SK-N-SH (cell line): Measurements from ENCODE around the gene ALPG. TPM values are rescaled to one million over a fixed set of nuclear protein-coding genes. Genes with fewer than 3 reads are reported as not detected.

Experiments
- CTCF ChIA-PET: fragments of 300-600, 350-600 bp; formaldehyde crosslinking; extraction: SDS; loops from one replicate; lab custom pipeline; 2021; lab: Yijun Ruan, JAX
- POLR2A ChIA-PET: fragments of 350-600 bp; sonication (Branson Sonifier 250); formaldehyde crosslinking; extraction: SDS; loops from one replicate; lab custom pipeline; 2020; ENCODE audit warnings: antibody characterized with exemption, inconsistent platforms; lab: Yijun Ruan, JAX
- DNase-seq: peaks from one replicate; pipeline ENCODE4 v3.0.0; 2012
- H2AFZ ChIP-seq: fragments of 200-600 bp; sonication (generic); 2 replicates; pipeline ENCODE4 v1.8.1; 2016; ENCODE audit warnings: antibody characterized with exemption, mild to moderate bottlenecking, low read depth
- H3F3A ChIP-seq: fragments of 200-600 bp; sonication (generic); replicated peaks from 2 replicates; pipeline ENCODE3; 2016; ENCODE audit warnings: antibody characterized with exemption, mild to moderate bottlenecking; ENCODE audit not compliant: insufficient read depth
- H3K27ac ChIP-seq, 2 experiments: fragments of 200-500 bp in 1 of 2; fragments of 200-600 bp in 1 of 2; sonication (Bioruptor generic) in 1 of 2; sonication (generic), shearing (Covaris generic) in 1 of 2; 2 replicates each; pipeline versions ENCODE4 v1.5.1 to v1.6.1; 2014 to 2016; ENCODE audit warnings: low read depth in 2 of 2, inconsistent platforms in 1 of 2, low read length in 1 of 2, mild to moderate bottlenecking in 1 of 2, mixed read lengths in 1 of 2
- H3K27me3 ChIP-seq: fragments of 200-600 bp; sonication (generic), shearing (Covaris generic); 2 replicates; pipeline ENCODE4 v1.6.1; 2016; ENCODE audit warnings: mixed run types; ENCODE audit not compliant: insufficient read depth
- H3K36me3 ChIP-seq, 2 experiments: fragments of 200-500 bp in 1 of 2; fragments of 200-600 bp in 1 of 2; sonication (Bioruptor generic) in 1 of 2; sonication (generic) in 1 of 2; replicated peaks in 1 of 2; 2 replicates each; pipeline versions ENCODE3 to v1.5.1; 2014 to 2016; ENCODE audit warnings: low read length in 1 of 2, mild to moderate bottlenecking in 1 of 2; ENCODE audit not compliant: insufficient read depth in 2 of 2, control insufficient read depth in 1 of 2
- H3K4me1 ChIP-seq, 2 experiments: fragments of 200-500 bp in 1 of 2; fragments of 200-600 bp in 1 of 2; sonication (Bioruptor generic) in 1 of 2; sonication (generic), shearing (Covaris generic) in 1 of 2; 2 replicates each; pipeline versions ENCODE4 v1.5.1 to v1.6.1; 2014 to 2016; ENCODE audit warnings: low read depth in 1 of 2, low read length in 1 of 2, mixed run types in 1 of 2; ENCODE audit not compliant: insufficient read depth in 2 of 2, control insufficient read depth in 1 of 2
- H3K4me2 ChIP-seq: fragments of 200-600 bp; sonication (generic), shearing (Covaris generic); 2 replicates; pipeline ENCODE4 v1.6.1; 2017; ENCODE audit warnings: mixed run types
- H3K4me3 ChIP-seq, 2 experiments: fragments of 200-500 bp in 1 of 2; fragments of 200-600 bp in 1 of 2; sonication (Bioruptor generic) in 1 of 2; sonication (generic), shearing (Covaris generic) in 1 of 2; 2 replicates each; pipeline versions ENCODE4 v1.5.1 to v1.8.1; 2014 to 2016; ENCODE audit warnings: low read depth in 2 of 2, inconsistent platforms in 1 of 2, low read length in 1 of 2, mild to moderate bottlenecking in 1 of 2, mixed read lengths in 1 of 2, moderate library complexity in 1 of 2
- H3K79me2 ChIP-seq: fragments of 200-600 bp; sonication (generic); 2 replicates; pipeline ENCODE4 v1.8.1; 2017; ENCODE audit warnings: mild to moderate bottlenecking; ENCODE audit not compliant: insufficient read depth
- H3K9ac ChIP-seq: fragments of 200-600 bp; sonication (generic); 2 replicates; pipeline ENCODE4 v1.6.1; 2017; ENCODE audit warnings: mixed run types
- H3K9me2 ChIP-seq: fragments of 200-600 bp; sonication (generic); 2 replicates; pipeline ENCODE4 v1.6.1; 2017; ENCODE audit warnings: mixed run types
- H3K9me3 ChIP-seq: fragments of 200-600 bp; sonication (generic); 2 replicates; pipeline ENCODE4 v1.6.1; 2017; ENCODE audit warnings: mixed run types, mild to moderate bottlenecking, moderate library complexity
- H4K20me1 ChIP-seq: fragments of 200-600 bp; sonication (generic); 2 replicates; pipeline ENCODE4 v1.6.1; 2017; ENCODE audit warnings: mild to moderate bottlenecking, mixed run types; ENCODE audit not compliant: insufficient read depth
- CHD2 ChIP-seq: fragments of 150-350 bp; IDR thresholded peaks from 2 replicates; pipeline ENCODE4 v1.6.1; 2018; ENCODE audit warnings: low read length; ENCODE audit not compliant: partially characterized antibody
- CTCF ChIP-seq: fragments of 200-600 bp; sonication (generic); IDR thresholded peaks from 2 replicates; pipeline ENCODE4 v1.6.1; 2017; ENCODE audit warnings: antibody characterized with exemption, mild to moderate bottlenecking, moderate library complexity
- ELF1 ChIP-seq: IDR thresholded peaks from 2 replicates; pipeline ENCODE4 v1.4.0; 2012
- EZH2phosphoT487 ChIP-seq: fragments of 200-600 bp; sonication (generic); IDR thresholded peaks from 2 replicates; pipeline ENCODE4 v1.6.1; 2017; ENCODE audit warnings: low read depth, mixed run types, mild to moderate bottlenecking, antibody characterized with exemption, moderate library complexity, borderline replicate concordance
- MAX ChIP-seq: IDR thresholded peaks from 2 replicates; pipeline ENCODE4 v1.4.0; 2012; ENCODE audit warnings: low read depth
- MEF2A ChIP-seq: IDR thresholded peaks from 2 replicates; pipeline ENCODE4 v1.4.0; 2012; ENCODE audit warnings: low read depth, borderline replicate concordance
- MXI1 ChIP-seq: IDR thresholded peaks from 2 replicates; pipeline ENCODE4 v1.6.1; 2012; ENCODE audit warnings: mild to moderate bottlenecking, low read depth, low read length, improper control_type of control experiment
- RCOR1 ChIP-seq: fragments of 150-350 bp; IDR thresholded peaks from 2 replicates; pipeline ENCODE4 v1.6.1; 2017; ENCODE audit warnings: antibody characterized with exemption, low read length
- REST ChIP-seq: IDR thresholded peaks from 2 replicates; pipeline ENCODE4 v1.6.1; 2012; ENCODE audit warnings: mild to moderate bottlenecking, low read depth, low read length, moderate library complexity
- RFX5 ChIP-seq: IDR thresholded peaks from 2 replicates; pipeline ENCODE4 v1.6.1; 2012; ENCODE audit warnings: mild to moderate bottlenecking, improper control_type of control experiment, low read length
- RXRA ChIP-seq: IDR thresholded peaks from 2 replicates; pipeline ENCODE4 v1.4.0; 2012; ENCODE audit warnings: low read depth, mild to moderate bottlenecking, borderline replicate concordance
- SIN3A ChIP-seq: IDR thresholded peaks from 2 replicates; pipeline ENCODE4 v1.6.1; 2012; ENCODE audit warnings: low read depth, mild to moderate bottlenecking, low read length, moderate library complexity, borderline replicate concordance
- TEAD4 ChIP-seq: IDR thresholded peaks from 2 replicates; pipeline ENCODE4 v1.4.0; 2012; ENCODE audit warnings: mild to moderate bottlenecking, borderline replicate concordance; ENCODE audit not compliant: insufficient read depth
- YY1 ChIP-seq: IDR thresholded peaks from 2 replicates; pipeline ENCODE4 v1.4.0; 2012; ENCODE audit warnings: low read depth, mild to moderate bottlenecking
- WGBS: methylation state at CpG from one replicate; pipeline ENCODE4 v1.1.6; 2017; ENCODE audit warnings: low lambda C conversion rate; 5-methylcytosine and 5-hydroxymethylcytosine counted together
- polyA plus RNA-seq, 3 experiments: library from polyadenylated mRNA; depleted of rRNA; stranded (reverse); fragments of >200 nt; gene quantifications; 2 replicates each; pipeline ENCODE4 v1.2.3, GENCODE V29; 2012

Gene ALPG
- polyA plus RNA-seq, 1 of the 3 experiments (the other 2 are of a cell fraction) = not detected

DNA sequence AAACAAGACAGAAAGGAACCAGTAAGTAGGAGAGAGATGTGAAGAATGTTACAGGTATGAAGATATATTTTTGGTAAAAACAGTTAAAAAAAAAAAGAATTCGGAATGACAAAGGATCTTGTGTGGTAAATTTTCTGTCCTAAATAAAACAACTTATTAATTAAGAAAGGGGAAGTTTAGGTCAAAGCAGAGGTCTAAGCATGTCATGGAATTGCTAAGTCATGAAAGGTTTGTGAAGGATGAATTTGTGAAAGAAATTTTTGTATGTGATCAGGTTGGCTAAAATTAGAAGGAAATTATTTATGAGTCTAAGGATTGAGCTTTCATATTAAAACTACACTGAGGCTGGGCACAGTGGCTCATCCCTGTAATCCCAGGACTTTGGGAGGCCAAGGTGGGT is 11.1 kb upstream of the ALPG start:
- Histone ChIP-seq H4K20me1 (no peaks in the 10 kb centered on the region), H3K9me3 (no peaks in the 10 kb centered on the region), H3K4me3 (no peak overlapping the region), H3K4me2 (no peak overlapping the region), H3K9ac (no peak overlapping the region), H3K36me3 (no peaks in the 10 kb centered on the region), H2AFZ (no peak overlapping the region), H3K9me2 (no peaks in the 10 kb centered on the region), H3F3A (no peaks in the 10 kb centered on the region), H3K4me1 (no peaks in the 10 kb centered on the region), H3K27me3 (peaks cover 19% of the 10 kb centered on the region; the same call in 1 of the 2 replicates), H3K79me2 (no peaks in the 10 kb centered on the region), H3K27ac (no peak overlapping the region)
- ChIA-PET POLR2A (no interaction called here), CTCF (no interaction called here)
- DNase-seq = no peak
- WGBS = 80% methylated on average over 1 of the region's 1 CpG
- TF ChIP-seq MEF2A (no peak), REST (no peak), MXI1 (no peak), TEAD4 (no peak), RXRA (no peak), CTCF (no peak), MAX (no peak), RFX5 (no peak), YY1 (no peak), RCOR1 (no peak)

DNA sequence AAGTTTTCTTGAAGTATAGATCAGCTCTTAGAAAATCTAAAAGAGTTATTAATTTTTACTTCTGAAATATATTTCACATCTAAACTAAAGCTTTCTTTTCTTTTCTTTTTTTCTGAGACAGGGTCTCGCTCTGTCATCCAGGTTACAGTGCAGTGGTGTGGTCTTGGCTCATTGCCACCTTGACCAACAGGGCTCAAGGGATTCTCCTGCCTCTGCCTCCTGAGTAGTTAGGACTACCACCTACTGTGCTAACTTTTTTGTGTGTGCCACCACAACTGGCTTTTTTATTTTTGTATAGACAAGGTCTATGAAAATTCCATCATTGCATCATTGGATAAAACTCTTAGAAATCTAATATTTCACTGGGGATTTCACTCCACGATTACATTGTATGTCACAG is 10.0 kb upstream of the ALPG start:
- TF ChIP-seq ELF1 (no peak), CHD2 (no peak), EZH2phosphoT487 (no peak), SIN3A (no peak)
- Histone ChIP-seq H3K9me3 (no peaks in the 10 kb centered on the region), H2AFZ (no peak overlapping the region), H3K9ac (no peak overlapping the region), H3K27ac (no peak overlapping the region), H3K4me3 (no peak overlapping the region), H4K20me1 (no peaks in the 10 kb centered on the region), H3K4me2 (no peak overlapping the region), H3K27me3 (peaks cover 18% of the 10 kb centered on the region; the same call in 1 of the 2 replicates), H3K36me3 (no peaks in the 10 kb centered on the region), H3F3A (no peaks in the 10 kb centered on the region), H3K79me2 (no peaks in the 10 kb centered on the region), H3K4me1 (no peaks in the 10 kb centered on the region), H3K9me2 (no peaks in the 10 kb centered on the region)
- WGBS = 34% methylated on average over 2 of the region's 2 CpGs
- ChIA-PET POLR2A (no interaction called here), CTCF (interaction anchor here (0.7 to 1.7 kb wide), 3 partner anchors 37 to 491 kb away, joined by 3 to 4 read pairs (median 3); no protein-coding TSS in a partner anchor)
- DNase-seq = no peak
